Measurements from ENCODE around the gene RPL39L.

RPL39L gene

GRCh38 chr3:187139126-187139894, at the start of gene RPL39L:
Gene RPL39L, minus strand, starts transcription at chr3:187139496. Its CDS starts 18,196 bp downstream, at chr3:187121300.
- peak within 1 kb of the TSS; percentile 58 for H3K4me3 ChIP-seq (ENCODE audit: low read length)
- peak; percentile 92 for TF ChIP-seq CTCF (conservative IDR thresholded peaks at IDR 0.05; ENCODE audit: low read depth, low read length)
- DNase-seq (ENCODE audit: low read depth): peak; percentile 30

- no peak for TF ChIP-seq CTCF (conservative IDR thresholded peaks at IDR 0.05; ENCODE audit: low read depth, low read length)
- H3K4me3 ChIP-seq (ENCODE audit: low read length): no peak overlapping the region
- no peak for DNase-seq (ENCODE audit: low read depth)
These were observed 49.6 kb upstream of the RPL39L start for GRCh38 chr3:187188931-187189330.

- DNase-seq (ENCODE audit: low read depth): peak; percentile 82
These were observed 47.6 kb upstream of the RPL39L start for GRCh38 chr3:187186801-187187421.

GRCh38 chr3:187186375-187186774, 47.1 kb upstream of the RPL39L start:
- no peak overlapping the region for H3K4me3 ChIP-seq (ENCODE audit: low read length)
- DNase-seq (ENCODE audit: low read depth): no peak
- TF ChIP-seq CTCF (conservative IDR thresholded peaks at IDR 0.05; ENCODE audit: low read depth, low read length): no peak

More at GRCh38 chr3:187186801-187187421, 47.6 kb upstream of the RPL39L start:
- no peak for TF ChIP-seq CTCF (conservative IDR thresholded peaks at IDR 0.05; ENCODE audit: low read depth, low read length)
- no peak overlapping the region for H3K4me3 ChIP-seq (ENCODE audit: low read length)

GRCh38 chr3:187185759-187186158, 46.5 kb upstream of the RPL39L start:
- H3K4me3 ChIP-seq (ENCODE audit: low read length): no peak overlapping the region
- no peak for DNase-seq (ENCODE audit: low read depth)
- no peak for TF ChIP-seq CTCF (conservative IDR thresholded peaks at IDR 0.05; ENCODE audit: low read depth, low read length)

GRCh38 chr3:187183903-187184302, 44.6 kb upstream of the RPL39L start:
- no peak overlapping the region for H3K4me3 ChIP-seq (ENCODE audit: low read length)
- DNase-seq (ENCODE audit: low read depth): no peak
- no peak for TF ChIP-seq CTCF (conservative IDR thresholded peaks at IDR 0.05; ENCODE audit: low read depth, low read length)

Data from retinal pigment epithelial cell (primary cell).